Posterior vena cava (tissue), 2 donors: Measurements from ENCODE around the gene ULK4. TPM values are rescaled to one million over a fixed set of nuclear protein-coding genes. Genes with fewer than 3 reads are reported as not detected.

Experiments used
- DNase-seq: peaks from one replicate; pipeline ENCODE4 v3.0.0-alpha.2; 2020; ENCODE audit warnings: low spot score
- intact Hi-C, 2 donors: fragments of 100-400 bp; cut with DNase I; formaldehyde crosslinking; loops; one replicate each; pipeline versions ENCODE4 v1.14.1 to v1.14.2; 2022 to 2023
- total RNA-seq, 2 donors: library from RNA; stranded (reverse); fragmentation: NEBNext Ultra II Directional; extraction: Animal tissue kit (Norgen Biotek cat#: 25700); gene quantifications; one replicate each; pipeline ENCODE4 v1.2.1, GENCODE V29; 2021
- donor health status: DM: yes; HTN: yes; CAD: no.
- donor health status: DM: yes; HTN: yes; CAD: no.

Gene ULK4
- total RNA-seq, 2 donors from 2014 or later, result 7.5 to 7.8 TPM

GRCh38 chr3:41627477-41628087 lies 334.3 kb downstream of the ULK4 start:
- intact Hi-C loops, result no loop called here
- no peak for DNase-seq

DNA sequence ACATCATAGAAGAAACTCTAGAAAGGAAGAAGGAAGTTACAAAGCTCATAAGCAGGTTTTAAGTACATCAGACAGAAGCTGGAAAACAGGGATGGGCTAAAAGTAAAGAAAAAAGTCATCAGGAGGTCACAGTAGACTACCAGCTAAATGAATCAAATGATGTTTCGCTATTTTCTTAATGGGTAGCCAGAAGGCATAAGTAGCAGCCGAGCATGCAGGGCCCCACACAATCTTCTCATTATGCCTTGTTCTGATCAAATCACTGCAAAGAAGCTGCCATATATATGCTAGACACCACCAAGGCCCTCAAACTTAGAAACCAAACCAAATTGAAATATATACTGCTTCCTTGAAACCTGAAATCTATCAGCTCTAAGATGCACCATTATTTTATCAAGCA lies 349.1 kb downstream of the ULK4 start:
- DNase-seq, result no peak
- intact Hi-C loops, result no loop called here

DNA sequence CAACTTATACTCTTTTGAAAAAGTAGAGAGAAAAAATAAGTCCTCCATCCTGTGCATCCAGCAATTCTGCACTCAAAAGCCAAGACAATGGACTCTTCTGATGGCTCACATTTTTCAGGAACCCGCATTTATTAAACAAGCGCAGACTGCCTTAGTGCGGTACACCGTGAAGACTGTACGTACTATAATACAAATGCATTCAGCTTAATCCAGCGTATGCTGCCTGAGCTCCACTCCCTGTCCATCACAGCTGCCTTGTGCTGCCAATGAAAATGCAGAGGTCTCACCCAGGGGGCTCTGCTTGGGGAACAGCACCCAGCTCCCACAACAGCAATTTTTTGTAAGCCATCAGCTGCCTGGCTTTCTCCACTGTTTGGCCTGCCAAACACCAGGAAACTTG lies 350.9 kb downstream of the ULK4 start:
- intact Hi-C loops, result no loop called here
- no peak for DNase-seq

- DNase-seq, result no peak
- intact Hi-C loops, result no loop called here
Observed at GRCh38 chr3:41608347-41608746, 353.6 kb downstream of the ULK4 start.

- DNase-seq, result no peak
- intact Hi-C loops, result no loop called here
Observed at GRCh38 chr3:41603807-41604206, 358.1 kb downstream of the ULK4 start.

GRCh38 chr3:41602121-41602520 lies 359.8 kb downstream of the ULK4 start:
- DNase-seq, result no peak
- intact Hi-C loops, result no loop called here

- DNase-seq, result no peak
- intact Hi-C loops, result no loop called here
Observed at GRCh38 chr3:41601404-41601987, 360.4 kb downstream of the ULK4 start.

DNA sequence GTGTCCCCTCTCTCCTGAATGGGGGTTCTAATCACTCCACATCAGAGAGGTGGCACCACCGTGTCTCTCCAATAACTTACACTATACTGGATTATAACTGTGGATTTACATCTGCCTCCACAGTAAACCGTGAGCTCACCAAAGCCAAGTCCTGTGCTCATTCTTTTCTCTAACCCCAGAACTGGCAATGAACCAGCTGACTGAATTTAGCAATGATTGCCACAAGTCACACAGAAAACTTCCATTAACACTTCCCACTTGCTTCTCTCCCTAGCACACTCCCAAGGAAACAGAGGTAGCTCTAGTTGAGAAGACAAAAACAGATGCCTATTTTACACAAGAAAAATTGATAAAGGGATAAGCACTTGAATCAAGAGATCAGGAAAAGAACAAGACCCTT lies 361.3 kb downstream of the ULK4 start:
- intact Hi-C loops, result no loop called here
- no peak for DNase-seq

DNA sequence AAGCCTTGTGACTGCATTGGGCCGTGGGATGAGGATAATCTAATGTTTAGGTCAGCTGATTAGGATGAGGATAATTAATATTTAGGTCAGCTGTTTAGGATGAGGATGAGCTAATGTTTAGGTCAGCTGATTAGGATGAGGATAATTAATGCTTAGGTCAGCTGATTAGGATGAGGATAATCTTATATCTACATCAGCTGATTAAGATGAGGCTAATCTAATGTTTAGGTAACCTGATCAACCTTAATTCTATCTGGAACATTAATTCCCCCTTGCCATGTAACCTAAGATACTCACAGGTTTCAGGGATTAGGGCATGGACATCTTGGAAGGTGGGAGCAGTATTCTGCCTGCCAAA lies 362.8 kb downstream of the ULK4 start:
- intact Hi-C loops, result no loop called here
- DNase-seq, result no peak

DNA sequence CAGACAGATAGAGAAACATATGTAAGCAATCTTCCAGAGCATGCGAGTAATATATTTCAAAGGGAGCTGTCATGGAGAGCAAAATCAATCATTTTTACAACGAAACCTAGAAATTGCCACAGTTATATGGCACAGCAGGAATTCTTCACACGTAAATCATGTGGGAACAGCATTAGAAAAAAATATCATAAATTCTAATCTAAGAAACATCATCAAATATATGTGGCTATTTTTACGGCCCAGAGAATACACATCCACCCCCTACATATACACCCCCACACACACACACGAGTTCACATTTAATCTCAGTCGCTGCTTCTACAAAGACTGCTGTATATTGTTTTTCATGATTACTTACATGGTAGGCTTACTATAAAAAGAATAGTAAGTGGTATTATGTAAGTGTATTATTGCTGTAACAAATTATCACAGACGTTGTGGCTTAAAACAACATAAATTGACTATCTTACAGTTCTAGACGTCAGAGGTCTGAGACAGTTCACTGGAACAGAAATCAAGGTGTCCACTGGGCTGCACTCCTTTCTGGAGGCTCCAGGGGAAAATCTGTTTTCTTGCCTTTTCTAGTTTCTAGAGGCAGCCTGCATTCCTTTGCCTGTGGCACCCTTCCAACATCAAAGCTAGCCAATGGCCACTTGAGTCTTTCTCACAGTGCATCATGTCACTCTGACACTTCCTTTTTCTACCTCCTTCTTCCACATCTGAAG lies 363.3 kb downstream of the ULK4 start:
- DNase-seq, result no peak
- intact Hi-C loops, result no loop called here

GRCh38 chr3:41593774-41594173 lies 368.1 kb downstream of the ULK4 start:
- no peak for DNase-seq
- intact Hi-C loops, result no loop called here

GRCh38 chr3:41592753-41593510 lies 369.0 kb downstream of the ULK4 start:
- intact Hi-C loops, result no loop called here
- no peak for DNase-seq

DNA sequence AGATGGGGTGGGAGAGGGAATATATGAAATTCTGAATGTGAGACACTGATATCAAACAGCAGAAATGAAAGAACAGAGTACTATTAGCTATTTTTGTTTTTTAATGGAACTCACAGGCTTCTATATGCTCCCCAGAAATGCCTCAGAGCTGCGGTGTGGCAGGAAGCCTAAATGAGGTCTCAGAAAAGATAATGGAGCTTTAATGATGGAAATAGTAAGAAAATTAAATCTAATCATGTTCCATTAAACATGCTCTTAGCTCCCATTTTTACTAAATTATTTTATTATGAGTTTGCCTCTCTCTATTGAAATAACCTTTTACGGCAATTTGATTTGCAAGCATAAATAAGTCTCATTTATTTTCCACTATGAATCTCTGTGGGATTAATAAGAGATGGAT lies 378.9 kb downstream of the ULK4 start:
- intact Hi-C loops, result no loop called here
- no peak for DNase-seq

DNA sequence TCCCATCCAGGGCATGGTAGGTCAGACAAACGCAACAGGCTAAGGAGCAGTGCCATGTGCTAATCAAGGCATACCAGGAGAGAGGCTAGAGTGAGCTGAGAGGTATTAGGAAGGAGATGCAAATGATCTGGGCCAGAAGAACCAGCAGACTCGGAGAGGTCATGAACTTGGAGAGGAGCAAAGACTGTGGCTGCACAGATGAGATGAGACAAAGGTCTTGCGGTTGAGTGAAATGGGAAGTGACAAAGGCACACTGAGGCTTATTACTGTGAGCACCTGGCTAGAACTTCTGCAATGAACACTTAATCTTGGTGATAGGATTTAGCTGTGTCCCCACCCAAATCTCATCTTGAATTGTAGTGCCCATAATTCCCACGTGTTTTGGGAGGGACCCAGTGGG lies 380.2 kb downstream of the ULK4 start:
- no peak for DNase-seq
- intact Hi-C loops, result no loop called here

DNA sequence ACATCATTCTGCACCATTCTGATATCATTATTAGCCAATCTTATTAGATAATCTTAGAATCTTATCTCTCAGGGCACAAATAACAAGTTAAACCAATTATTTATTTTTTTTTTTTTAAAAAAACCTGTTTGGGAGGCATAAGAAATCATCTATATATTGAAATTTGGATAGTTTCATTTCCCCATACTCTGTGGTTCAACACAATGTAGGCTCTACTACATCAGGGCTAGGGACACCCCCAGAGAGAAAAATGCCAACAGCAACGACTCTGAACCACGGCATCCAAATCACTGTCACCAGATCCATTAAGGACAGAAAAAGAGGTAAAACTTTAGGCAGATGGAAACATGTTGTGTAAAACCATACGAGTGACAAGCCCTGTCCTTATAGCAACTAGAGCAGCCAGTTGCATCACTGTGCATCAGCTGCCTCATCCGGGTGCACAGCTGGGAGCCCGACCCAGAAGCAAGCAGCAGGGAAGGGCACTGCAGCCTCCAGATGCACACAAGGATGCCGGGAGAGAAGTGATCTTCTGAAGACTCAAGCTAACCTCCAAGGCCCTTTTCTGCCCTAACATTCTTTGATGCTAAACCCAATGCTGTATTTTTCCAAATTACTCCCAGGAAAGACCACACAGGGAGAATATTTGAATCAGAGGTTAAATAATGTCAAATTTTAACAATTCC lies 381.5 kb downstream of the ULK4 start:
- DNase-seq, result no peak
- intact Hi-C loops, result no loop called here

GRCh38 chr3:41579861-41580260 lies 382.0 kb downstream of the ULK4 start:
- DNase-seq, result no peak
- intact Hi-C loops, result no loop called here

DNA sequence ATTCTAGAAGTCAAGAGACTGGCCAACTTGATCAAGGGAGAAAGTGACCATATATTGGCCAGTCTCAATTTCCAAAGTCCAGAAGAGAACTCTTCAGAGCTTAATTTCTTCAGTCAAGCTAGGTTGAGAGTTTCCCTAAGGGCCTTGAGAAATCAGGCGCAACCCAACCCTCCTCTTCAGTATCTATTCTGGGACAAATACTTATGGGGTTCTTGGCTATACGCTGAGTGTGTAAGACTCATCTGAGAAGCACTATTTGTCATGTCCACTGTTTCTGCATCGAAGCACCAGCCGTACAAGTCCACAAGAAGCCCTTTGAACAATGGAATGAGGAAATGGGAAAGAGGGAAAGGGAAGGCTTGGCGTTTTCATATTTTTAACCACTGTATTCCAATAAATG lies 383.1 kb downstream of the ULK4 start:
- no peak for DNase-seq
- intact Hi-C loops, result no loop called here

DNA sequence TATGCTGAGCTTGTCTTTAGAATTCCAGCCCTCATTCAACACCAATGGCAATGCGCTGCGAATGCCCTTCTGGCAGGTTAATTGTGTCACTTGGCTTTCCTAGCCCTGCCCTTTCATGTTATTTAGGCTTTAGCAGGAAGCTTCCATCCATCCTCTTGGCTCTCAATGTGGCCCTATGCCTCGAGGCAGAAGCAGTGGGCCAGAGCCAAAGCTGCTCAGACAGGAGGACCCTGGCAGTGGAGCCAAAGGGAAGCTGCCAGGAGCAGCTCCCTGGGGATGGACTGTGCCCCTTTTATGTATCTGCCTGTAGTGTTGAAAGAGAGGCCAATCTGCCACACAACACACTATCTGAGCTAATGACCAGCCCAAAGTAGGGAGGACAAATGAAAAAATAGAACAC lies 386.2 kb downstream of the ULK4 start:
- DNase-seq, result no peak
- intact Hi-C loops, result no loop called here

DNA sequence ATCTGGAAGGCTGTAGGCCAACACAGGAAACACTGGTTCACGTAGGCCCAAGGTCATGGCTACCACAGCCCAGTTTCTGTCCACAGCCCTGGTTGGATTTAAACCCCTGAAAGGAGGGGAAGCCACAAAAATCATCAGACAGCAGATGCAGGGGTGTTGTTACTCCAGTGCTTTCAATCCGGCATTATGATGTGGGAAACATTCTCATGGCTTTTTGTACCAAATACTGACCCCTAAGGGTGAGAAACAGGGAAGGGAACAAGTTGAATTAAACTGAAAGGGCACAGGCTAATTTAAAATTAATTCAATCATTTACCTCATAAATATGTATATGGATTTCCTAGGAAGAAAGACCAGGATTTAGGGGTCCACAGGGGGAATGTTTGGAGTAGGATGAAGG lies 387.0 kb downstream of the ULK4 start:
- DNase-seq, result no peak
- intact Hi-C loops, result no loop called here

- intact Hi-C loops, result no loop called here
- DNase-seq, result no peak
Observed at GRCh38 chr3:41573591-41573990, 388.3 kb downstream of the ULK4 start.
